H1 (cell line): ENCODE results near the gene ADM5. TPM values are rescaled to one million over a fixed set of nuclear protein-coding genes. Genes with fewer than 3 reads are reported as not detected.

ENCODE experiments used
- CTCF ChIA-PET: fragments of 300-600 bp; sonication (Branson Sonifier 250); formaldehyde crosslinking; loops from one replicate; lab custom pipeline; 2021; ENCODE audit not compliant: partially characterized antibody; lab: Charles Lee
- POLR2A ChIA-PET: fragments of 300-600 bp; sonication (Branson Sonifier 250); formaldehyde crosslinking; loops from one replicate; lab custom pipeline; 2021; ENCODE audit warnings: inconsistent platforms; ENCODE audit not compliant: partially characterized antibody; lab: Charles Lee
- DNase-seq, 2 experiments: peaks; one replicate each; pipeline versions ENCODE4 v3.0.0 to v3.0.0-alpha.2; 2010 to 2022; ENCODE audit warnings: low spot score in 2 of 2, low read depth in 1 of 2, mixed read lengths in 1 of 2
- FAIRE-seq: peaks from 2 replicates; lab custom pipeline; 2011; peaks lifted over from hg19 to GRCh38; lab: Jason Lieb, UNC
- H2AFZ ChIP-seq: 2 replicates; pipeline ENCODE4 v1.8.1; 2012; ENCODE audit warnings: low read length, inconsistent platforms
- H2AK5ac ChIP-seq: 2 replicates; pipeline ENCODE4 v1.6.1; 2013; ENCODE audit warnings: low read depth, low read length
- H2BK120ac ChIP-seq: replicated peaks from 2 replicates; pipeline ENCODE3; 2013; ENCODE audit warnings: low read depth, low read length, inconsistent platforms
- H2BK12ac ChIP-seq: 2 replicates; pipeline ENCODE4 v1.6.1; 2013; ENCODE audit warnings: low read depth, low read length
- H2BK15ac ChIP-seq: 2 replicates; pipeline ENCODE4 v1.6.1; 2013; ENCODE audit warnings: low read length
- H2BK20ac ChIP-seq: 2 replicates; pipeline ENCODE4 v1.6.1; 2013; ENCODE audit warnings: low read length
- H2BK5ac ChIP-seq: 2 replicates; pipeline ENCODE4 v1.6.1; 2013; ENCODE audit warnings: low read depth, low read length
- H3K14ac ChIP-seq: 2 replicates; pipeline ENCODE4 v1.6.1; 2013; ENCODE audit warnings: inconsistent platforms; ENCODE audit not compliant: insufficient read length
- H3K18ac ChIP-seq: 2 replicates; pipeline ENCODE4 v1.6.1; 2013; ENCODE audit warnings: low read length; ENCODE audit errors: extremely low read depth
- H3K23ac ChIP-seq: 2 replicates; pipeline ENCODE4 v1.6.1; 2013; ENCODE audit warnings: inconsistent platforms; ENCODE audit not compliant: insufficient read length
- H3K23me2 ChIP-seq: 2 replicates; pipeline ENCODE4 v1.6.1; 2013; ENCODE audit warnings: low read depth, low read length
- H3K27ac ChIP-seq: 2 replicates; pipeline ENCODE4 v1.6.1; 2011; ENCODE audit warnings: low read depth, low read length, inconsistent platforms
- H3K27me3 ChIP-seq, 4 experiments: replicated peaks in 1 of 4; 1 replicate in 1 of 4; 2 replicates in 3 of 4; pipeline versions ENCODE4 v1.6.1 to v1.8.1; 2011 to 2013; ENCODE audit warnings: low read length in 3 of 4, mild to moderate bottlenecking in 3 of 4, inconsistent platforms in 2 of 4, mixed read lengths in 2 of 4, moderate library complexity in 1 of 4; ENCODE audit not compliant: control insufficient read depth in 3 of 4, insufficient read depth in 3 of 4; ENCODE audit errors: extremely low read depth in 1 of 4
- H3K36me3 ChIP-seq, 4 experiments: 2 replicates each; pipeline versions ENCODE4 v1.6.1 to v1.8.1; 2011 to 2013; ENCODE audit warnings: mild to moderate bottlenecking in 4 of 4, low read length in 3 of 4, moderate library complexity in 2 of 4, control low read depth in 1 of 4, inconsistent platforms in 1 of 4; ENCODE audit not compliant: insufficient read depth in 4 of 4, control insufficient read depth in 2 of 4
- H3K4ac ChIP-seq: replicated peaks from 2 replicates; pipeline ENCODE3; 2013; ENCODE audit warnings: low read length, low read depth, mixed read lengths, inconsistent platforms; ENCODE audit not compliant: insufficient read length
- H3K4me1 ChIP-seq, 4 experiments: replicated peaks in 1 of 4; 1 replicate in 1 of 4; 2 replicates in 3 of 4; pipeline versions ENCODE4 v1.6.1 to v1.8.1; 2011 to 2013; ENCODE audit warnings: low read length in 3 of 4, inconsistent platforms in 2 of 4, mixed read lengths in 1 of 4; ENCODE audit not compliant: insufficient read depth in 4 of 4, control insufficient read depth in 3 of 4
- H3K4me2 ChIP-seq, 2 experiments: 2 replicates each; pipeline versions ENCODE4 v1.6.1 to v1.8.1; 2011 to 2013; ENCODE audit warnings: low read depth in 2 of 2, low read length in 2 of 2, control low read depth in 1 of 2, inconsistent platforms in 1 of 2, mild to moderate bottlenecking in 1 of 2; ENCODE audit not compliant: insufficient read depth in 1 of 2
- H3K4me3 ChIP-seq, 4 experiments: fragments of 200-600, 300-600 bp in 1 of 4; sonication (generic), shearing (Covaris generic), sonication (Bioruptor Twin) in 1 of 4; 2 replicates each; pipeline versions ENCODE4 v1.5.1 to v1.8.1; 2011 to 2016; ENCODE audit warnings: low read length in 4 of 4, low read depth in 3 of 4, control low read depth in 2 of 4, inconsistent platforms in 2 of 4, mild to moderate bottlenecking in 2 of 4, mixed read lengths in 1 of 4, moderate library complexity in 1 of 4; ENCODE audit not compliant: insufficient read depth in 2 of 4; ENCODE audit errors: extremely low read depth in 1 of 4
- H3K56ac ChIP-seq: replicated peaks from 2 replicates; pipeline ENCODE3; 2013; ENCODE audit warnings: low read depth, mild to moderate bottlenecking, mixed read lengths, low read length, inconsistent platforms; ENCODE audit not compliant: insufficient read length
- H3K79me1 ChIP-seq: 2 replicates; pipeline ENCODE4 v1.6.1; 2013; ENCODE audit warnings: low read depth, low read length, control low read depth
- H3K79me2 ChIP-seq, 2 experiments: 2 replicates each; pipeline versions ENCODE4 v1.6.1 to v1.8.1; 2012 to 2013; ENCODE audit warnings: low read length in 2 of 2, mild to moderate bottlenecking in 2 of 2, inconsistent platforms in 1 of 2; ENCODE audit not compliant: insufficient read depth in 2 of 2, control insufficient read depth in 1 of 2
- H3K9ac ChIP-seq, 4 experiments: replicated peaks in 1 of 4; 1 replicate in 1 of 4; 2 replicates in 3 of 4; pipeline versions ENCODE4 v1.6.1 to v1.8.1; 2011 to 2013; ENCODE audit warnings: low read depth in 3 of 4, low read length in 3 of 4, control low read depth in 2 of 4, mild to moderate bottlenecking in 2 of 4, moderate library complexity in 2 of 4, inconsistent platforms in 1 of 4; ENCODE audit errors: extremely low read depth in 1 of 4
- H3K9me3 ChIP-seq, 2 experiments: 2 replicates each; pipeline versions ENCODE4 v1.6.1 to v1.8.1; 2012 to 2013; ENCODE audit warnings: mild to moderate bottlenecking in 2 of 2, moderate library complexity in 2 of 2, control low read depth in 1 of 2, inconsistent platforms in 1 of 2, low read depth in 1 of 2, low read length in 1 of 2, mixed read lengths in 1 of 2; ENCODE audit not compliant: insufficient read depth in 2 of 2
- H4K20me1 ChIP-seq, 2 experiments: replicated peaks in 1 of 2; 2 replicates each; pipeline versions ENCODE3 to v1.8.1; 2011 to 2013; ENCODE audit warnings: inconsistent platforms in 2 of 2, low read length in 2 of 2, mild to moderate bottlenecking in 1 of 2; ENCODE audit not compliant: insufficient read depth in 2 of 2, control insufficient read depth in 1 of 2
- H4K5ac ChIP-seq: 2 replicates; pipeline ENCODE4 v1.6.1; 2013; ENCODE audit warnings: low read length, low read depth, mixed read lengths, inconsistent platforms; ENCODE audit not compliant: insufficient read length
- H4K8ac ChIP-seq: 2 replicates; pipeline ENCODE4 v1.8.0; 2013; ENCODE audit warnings: mild to moderate bottlenecking, moderate library complexity, low read length, inconsistent platforms; ENCODE audit not compliant: insufficient read depth; ENCODE audit errors: extremely low read depth
- H4K91ac ChIP-seq: replicated peaks from 2 replicates; pipeline ENCODE3; 2013; ENCODE audit warnings: low read length, mixed read lengths, inconsistent platforms; ENCODE audit not compliant: insufficient read length
- ATF2 ChIP-seq: IDR thresholded peaks from 2 replicates; pipeline ENCODE4 v1.6.1; 2012; ENCODE audit warnings: low read length, inconsistent platforms
- BCL11A ChIP-seq, 2 experiments: IDR thresholded peaks; one replicate each; pipeline ENCODE4 v1.6.1; 2011; ENCODE audit warnings: low read depth in 2 of 2, low read length in 2 of 2, mild to moderate bottlenecking in 2 of 2
- BRCA1 ChIP-seq: IDR thresholded peaks from 2 replicates; pipeline ENCODE4 v1.6.1; 2012; ENCODE audit warnings: low read depth, low read length, improper control_type of control experiment
- CBX5 ChIP-seq: fragments of 300-800, 300-1000 bp; sonication (generic); IDR thresholded peaks from 2 replicates; pipeline ENCODE4 v1.7.1; 2016; ENCODE audit warnings: antibody characterized with exemption, low read length, low read depth
- CBX8 ChIP-seq: fragments of 300-800, 300-1000 bp; sonication (generic); IDR thresholded peaks from 2 replicates; pipeline ENCODE4 v1.7.1; 2016; ENCODE audit warnings: low read depth, low read length, borderline replicate concordance
- CHD2 ChIP-seq: IDR thresholded peaks from 2 replicates; pipeline ENCODE4 v1.6.1; 2012; ENCODE audit warnings: low read length, improper control_type of control experiment
- GTF2F1 ChIP-seq: IDR thresholded peaks from 2 replicates; pipeline ENCODE4 v1.6.1; 2012; ENCODE audit warnings: low read depth, low read length, improper control_type of control experiment, borderline replicate concordance
- MAFK ChIP-seq: IDR thresholded peaks from 2 replicates; pipeline ENCODE4 v1.6.1; 2012; ENCODE audit warnings: low read depth, mild to moderate bottlenecking, improper control_type of control experiment, low read length
- POU5F1 ChIP-seq: IDR thresholded peaks from 2 replicates; pipeline ENCODE4 v1.6.1; 2011; ENCODE audit warnings: low read depth, mild to moderate bottlenecking, low read length, moderate library complexity
- SIRT6 ChIP-seq: IDR thresholded peaks from one replicate; pipeline ENCODE4 v1.7.1; 2012; ENCODE audit warnings: low read length, inconsistent platforms
- SUZ12 ChIP-seq: fragments of 200-600 bp; sonication (generic); IDR thresholded peaks from 2 replicates; pipeline ENCODE4 v1.6.1; 2012; ENCODE audit warnings: mild to moderate bottlenecking, inconsistent platforms, low read length, moderate library complexity, mixed read lengths
- USF2 ChIP-seq: IDR thresholded peaks from 2 replicates; pipeline ENCODE4 v1.6.1; 2011; ENCODE audit warnings: low read length, improper control_type of control experiment
- WGBS, 2 experiments: shearing (Covaris generic) in 1 of 2; methylation state at CpG; one replicate each; pipeline versions ENCODE4 v1.1.6 to v1.1.7; 2013 to 2015; ENCODE audit warnings: low lambda C conversion rate in 2 of 2, mixed read lengths in 2 of 2, inconsistent platforms in 1 of 2, low coverage in 1 of 2, missing lambda C conversion rate in 1 of 2; ENCODE audit not compliant: insufficient replicate concordance in 2 of 2, insufficient coverage in 1 of 2, insufficient read length in 1 of 2; ENCODE audit errors: extremely low coverage in 1 of 2, missing lambda C conversion rate in 1 of 2; 5-methylcytosine and 5-hydroxymethylcytosine counted together
- polyA plus RNA-seq, 7 experiments: library from polyadenylated mRNA; depleted of rRNA in 3 of 7; stranded (reverse) in 5 of 7; unstranded in 2 of 7; fragments of >200 nt in 5 of 7; fragments of 200-250 nt in 2 of 7; gene quantifications; 1 replicate in 5 of 7; 2 replicates in 1 of 7; 4 replicates in 1 of 7; pipeline versions ENCODE4 v1.2.1 to v1.2.3, GENCODE V29; 2011 to 2013; ENCODE audit warnings: missing spikeins in 2 of 7, mixed read lengths in 2 of 7
- total RNA-seq: library from RNA; stranded (reverse); fragmentation: NEBNext Ultra II Directional; extraction: Animal tissue kit (Norgen Biotek cat#: 25700); gene quantifications from 2 replicates; pipeline ENCODE4 v1.2.1, GENCODE V29; 2021

The ADM5 gene
- total and polyA plus RNA-seq, 2 of the 8 experiments (the other 6 are each of a cell fraction or from before 2014, with no cell fraction given): 2.5 to 2.6 TPM

GRCh38 chr19:49696865-49697264 lies 7.5 kb downstream of the ADM5 start:
- Histone ChIP-seq H2AK5ac (no peak overlapping the region), H4K91ac (no peak overlapping the region), H2BK5ac (no peak overlapping the region), H4K5ac (no peak overlapping the region), H3K79me1 (no peaks in the 10 kb centered on the region), H3K4me3 (no peak overlapping the region), H3K23me2 (no peaks in the 10 kb centered on the region), H2BK120ac (no peak overlapping the region), H3K23ac (no peak overlapping the region), H3K27ac (no peak overlapping the region), H3K36me3 (peaks cover 9 to 22% (median 19%) of the 10 kb centered on the region in 4 experiments), H2BK12ac (no peak overlapping the region), H2BK20ac (no peak overlapping the region), H3K27me3 (no peaks in the 10 kb centered on the region), H3K9me3 (no peaks in the 10 kb centered on the region), H4K8ac (no peak overlapping the region; the same call in 1 of the 2 replicates), H3K14ac (no peak overlapping the region), H2AFZ (no peak overlapping the region), H2BK15ac (no peak overlapping the region), H3K9ac (no peak overlapping the region), H3K4me2 (no peak overlapping the region), H3K56ac (no peak overlapping the region), H3K4ac (no peak overlapping the region), H3K79me2 (peaks cover 0 to 7% of the 10 kb centered on the region in 2 experiments; a peak in 1 of 4 replicates), H3K18ac (no peak overlapping the region), H3K4me1 (peaks cover 0 to 6% (median 2%) of the 10 kb centered on the region in 4 experiments; a peak in 3 of 7 replicates), H4K20me1 (peaks cover 0 to 1% of the 10 kb centered on the region in 2 experiments)
- ChIA-PET CTCF (interaction anchor here (0.7 kb wide), 1 partner anchor 20 kb away, joined by 3 read pairs; the partner anchor contains the start of gene PRMT1), POLR2A (interaction anchor here (1.6 to 3.9 kb wide), 2 partner anchors 9 to 20 kb away, joined by 4 to 13 read pairs; partner anchors contain the start of gene ADM5)
- DNase-seq (no peak), FAIRE-seq (no peak)
- whole genome bisulfite sequencing, 2 experiments: 97% methylated on average over 7 of the region's 7 CpGs; no CpG with 5 or more reads in 1 of the 2 experiments
- no peak for TF ChIP-seq BRCA1
- no peak for TF ChIP-seq CHD2
- no peak for TF ChIP-seq MAFK
- TF ChIP-seq POU5F1: no peak
- TF ChIP-seq SIRT6: no peak
- no peak for TF ChIP-seq BCL11A (IDR thresholded peaks at IDR 0.05; ENCODE audit: low read depth in 2 of 2, low read length in 2 of 2)
- TF ChIP-seq USF2: no peak
- TF ChIP-seq SUZ12: no peak
- TF ChIP-seq ATF2: no peak
- TF ChIP-seq CBX8: no peak
- TF ChIP-seq GTF2F1: no peak
- TF ChIP-seq CBX5: no peak
